HG03565 (cell line): ENCODE data around the gene BLOC1S4.
"Not testable (repeated sequence)": the region's sequence is repeated elsewhere in the genome, so short reads cannot be mapped to it uniquely, and the experiment has no call there.

Source experiments
- ATAC-seq: cut with Tn5 transposase; IDR thresholded peaks from one replicate; pipeline ENCODE4 v1.9.1; 2021; ENCODE audit warnings: mild to moderate bottlenecking, moderate library complexity; ENCODE audit not compliant: unreplicated experiment

The BLOC1S4 gene

DNA sequence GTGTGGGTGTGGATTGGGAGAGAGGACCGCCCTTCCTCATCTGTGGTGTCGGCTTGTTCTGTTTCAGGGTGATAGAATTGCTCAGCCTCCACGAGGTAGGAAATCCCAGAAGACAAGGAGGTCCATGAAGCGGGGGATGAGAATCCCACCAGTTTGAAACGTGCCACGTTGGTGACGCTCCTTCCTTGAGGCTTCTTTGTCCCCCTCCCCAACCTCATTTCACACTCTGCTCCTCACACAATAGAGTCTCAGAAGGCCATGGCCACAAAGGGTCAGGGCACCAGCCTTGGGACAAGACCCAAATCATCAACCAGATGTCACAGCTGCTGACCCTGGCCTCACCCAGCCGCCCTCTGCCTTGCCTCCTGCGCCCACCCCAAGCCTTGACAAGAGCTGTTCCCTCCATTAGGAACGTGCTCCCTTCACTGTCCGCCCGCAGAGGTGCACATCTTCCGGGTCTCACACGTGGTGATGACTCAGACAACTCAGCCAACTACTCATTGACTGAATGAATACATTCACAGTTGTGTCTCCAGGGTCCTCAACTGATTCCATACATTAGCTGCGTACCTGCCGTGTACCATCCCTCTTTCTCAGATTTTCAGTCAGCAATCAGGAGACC lies 18.3 kb downstream of the BLOC1S4 start:
- no peak for ATAC-seq

GRCh38 chr4:6739920-6740319 lies 23.9 kb downstream of the BLOC1S4 start:
- ATAC-seq = no peak

GRCh38 chr4:6740347-6740746 lies 24.4 kb downstream of the BLOC1S4 start:
- ATAC-seq = no peak

DNA sequence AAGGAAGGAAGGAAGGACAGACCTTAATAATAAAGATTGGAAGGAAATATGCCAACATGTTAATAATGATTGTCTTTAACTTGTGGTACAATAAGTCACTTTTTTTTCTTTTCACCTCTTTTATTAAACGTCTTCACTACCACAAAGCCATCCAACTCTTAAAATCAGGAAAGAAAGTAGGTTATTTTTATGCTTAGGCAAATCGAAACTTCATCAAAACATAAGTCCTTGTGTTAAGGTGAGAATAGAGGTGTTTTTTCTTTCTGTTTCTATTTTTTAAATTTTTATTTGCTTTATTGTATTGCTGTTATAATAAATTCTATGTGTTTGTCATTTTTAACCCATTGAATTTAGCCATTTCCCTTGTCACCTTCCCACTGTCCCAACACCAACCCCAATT lies 26.5 kb downstream of the BLOC1S4 start:
- no peak for ATAC-seq

DNA sequence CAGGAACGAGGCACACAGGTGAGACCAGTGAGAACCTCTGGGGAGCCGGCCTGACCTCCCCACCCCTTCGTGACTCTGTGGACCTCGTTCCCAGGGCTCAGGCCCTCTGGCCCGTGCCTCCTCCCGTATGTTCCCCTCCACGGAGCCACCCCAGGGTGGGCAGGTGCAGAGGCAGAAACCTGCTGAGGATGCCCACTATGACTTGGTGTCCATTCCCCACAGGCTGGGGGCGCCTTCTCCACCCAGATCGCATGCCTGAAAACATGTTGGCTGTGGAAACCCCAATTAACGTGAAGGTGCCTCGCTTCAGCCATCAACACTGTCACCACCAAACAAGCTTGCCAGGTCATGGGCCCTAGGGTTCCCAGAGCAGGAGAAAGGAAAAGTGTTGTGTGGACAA lies 27.0 kb downstream of the BLOC1S4 start:
- ATAC-seq = no peak

GRCh38 chr4:6746721-6747293 lies 30.8 kb downstream of the BLOC1S4 start:
- no peak for ATAC-seq

GRCh38 chr4:6747294-6748051 lies 31.5 kb downstream of the BLOC1S4 start:
- no peak for ATAC-seq

GRCh38 chr4:6748286-6748685 lies 32.3 kb downstream of the BLOC1S4 start:
- no peak for ATAC-seq

GRCh38 chr4:6749340-6750171 lies 33.6 kb downstream of the BLOC1S4 start:
- ATAC-seq = no peak

DNA sequence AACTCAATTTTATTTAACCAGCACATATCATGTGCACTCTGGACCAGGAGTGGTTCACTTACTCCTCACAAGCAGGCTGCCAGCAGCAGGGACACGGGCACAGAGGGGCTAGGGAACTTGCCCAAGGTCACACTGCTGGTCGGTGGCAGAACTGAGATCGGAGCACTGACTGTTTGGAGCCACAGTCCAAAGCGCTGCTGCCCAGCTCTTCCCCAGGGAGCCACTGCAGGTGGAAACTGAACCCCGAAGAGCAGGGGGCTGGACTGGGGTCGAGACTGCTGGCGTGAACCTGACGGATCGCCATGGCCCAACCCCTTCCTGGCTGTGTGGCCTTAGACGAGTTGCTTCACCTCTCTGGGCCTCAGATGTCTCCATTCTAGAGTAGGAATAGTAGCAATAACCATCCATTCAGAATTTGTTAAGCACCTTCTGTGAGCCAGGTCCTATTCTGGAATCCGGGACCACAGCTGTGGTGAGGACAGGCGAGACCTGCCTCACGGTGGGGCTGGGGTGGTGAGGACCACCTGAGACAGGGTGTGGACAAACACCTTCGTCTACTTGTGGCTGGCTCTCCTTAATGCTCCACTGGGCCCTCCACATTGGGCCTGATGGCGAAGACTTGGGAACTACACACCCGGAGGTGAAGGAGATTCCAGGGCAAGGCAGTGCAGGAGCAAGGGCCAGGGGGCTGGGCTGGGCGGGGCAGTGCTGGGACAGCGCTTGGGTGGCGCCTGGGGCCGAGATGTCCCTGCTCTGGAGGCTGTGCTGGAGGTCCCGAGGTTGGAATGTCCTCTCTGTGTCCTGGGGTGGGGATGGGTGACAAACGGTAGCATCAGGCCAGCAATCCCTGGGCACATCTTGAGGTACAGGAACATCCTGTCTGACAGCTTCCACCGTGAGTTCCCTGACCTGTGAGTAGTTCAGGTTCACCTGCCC lies 34.6 kb downstream of the BLOC1S4 start:
- ATAC-seq = no peak

DNA sequence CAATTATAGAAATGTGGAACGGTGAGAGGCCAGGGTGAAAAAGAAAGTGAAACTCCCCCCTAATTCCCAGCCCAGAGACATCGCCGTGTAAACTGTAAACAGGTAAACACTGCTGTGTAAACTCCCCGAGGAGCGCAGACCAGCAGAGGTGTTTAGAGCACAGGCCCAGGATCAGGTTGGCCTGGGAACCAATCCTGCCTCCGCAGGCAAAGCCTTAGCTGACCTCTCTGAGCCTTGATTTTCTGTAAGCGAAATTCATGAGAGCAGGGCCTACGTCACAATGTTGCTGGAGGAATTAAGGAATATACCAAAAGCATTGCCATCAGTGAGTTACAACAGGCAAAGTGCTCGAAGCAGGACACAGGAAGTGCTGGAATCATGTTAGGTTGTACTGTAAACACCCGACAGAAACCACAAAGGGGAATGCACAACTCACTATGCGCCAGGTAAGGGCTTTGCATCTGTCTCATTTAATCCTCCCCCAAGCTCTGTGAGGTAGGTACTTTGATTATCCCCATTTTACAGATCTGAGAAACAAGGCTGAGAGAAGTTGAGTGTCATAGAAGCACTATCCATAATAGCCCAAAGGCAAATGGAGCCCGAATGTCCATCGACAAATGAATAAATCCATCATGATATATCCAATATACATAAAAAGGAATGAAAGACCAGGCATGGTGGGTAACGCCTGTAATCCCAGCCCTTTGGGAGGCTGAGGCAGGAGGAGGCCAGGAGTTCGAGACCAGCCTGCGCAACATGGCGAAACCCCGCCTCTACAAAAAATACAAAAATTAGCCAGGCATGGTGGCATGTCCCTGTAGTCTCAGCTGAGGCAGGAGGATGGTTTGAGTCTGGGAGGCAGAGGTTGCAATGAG lies 35.9 kb downstream of the BLOC1S4 start:
- ATAC-seq = no peak

- ATAC-seq = no peak
These were observed 36.5 kb downstream of the BLOC1S4 start for GRCh38 chr4:6752486-6752829.

DNA sequence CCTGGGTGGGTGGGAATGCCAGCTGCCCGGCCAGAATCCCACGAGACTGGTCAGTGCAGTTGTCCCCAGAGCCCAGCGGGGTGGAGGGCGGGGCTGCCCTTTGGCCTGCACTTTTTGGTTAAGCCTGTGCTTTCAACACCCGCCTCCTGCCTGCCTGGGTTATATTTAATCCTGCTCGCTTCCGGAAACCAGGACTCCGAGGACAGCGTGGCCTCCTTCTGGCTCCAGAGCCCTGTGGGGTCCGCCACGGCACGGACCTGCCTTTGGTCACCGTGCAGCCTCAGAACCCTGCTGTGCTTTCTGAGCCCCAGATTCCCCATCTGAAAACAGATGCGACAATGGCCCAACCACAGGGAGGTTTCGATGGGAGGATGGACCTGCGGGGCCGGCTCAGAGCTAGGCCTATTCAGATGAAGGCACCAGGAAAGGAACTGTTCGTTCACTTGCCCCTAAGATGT lies 37.2 kb downstream of the BLOC1S4 start:
- ATAC-seq = no peak

DNA sequence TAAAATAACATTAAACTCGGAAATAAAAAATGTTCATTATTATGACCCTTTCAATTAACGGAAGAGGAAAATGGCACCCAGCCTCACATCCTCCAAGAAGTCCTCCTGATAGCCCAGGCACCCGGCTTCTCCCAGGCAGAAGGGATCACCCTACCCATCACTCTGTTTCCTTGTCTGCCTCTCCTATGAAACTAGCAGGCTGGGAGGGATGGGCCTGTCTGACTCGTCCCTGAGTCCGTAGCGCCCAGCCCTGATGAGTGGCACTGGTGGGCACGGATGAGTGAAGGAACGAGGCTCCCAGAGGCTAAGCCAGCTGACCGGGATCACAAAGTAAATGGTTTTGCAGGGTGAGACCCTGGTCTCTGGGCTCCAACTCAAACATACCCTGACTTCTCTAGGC lies 37.9 kb downstream of the BLOC1S4 start:
- ATAC-seq = no peak

- ATAC-seq = no peak
These were observed 38.6 kb downstream of the BLOC1S4 start for GRCh38 chr4:6754481-6755087.

DNA sequence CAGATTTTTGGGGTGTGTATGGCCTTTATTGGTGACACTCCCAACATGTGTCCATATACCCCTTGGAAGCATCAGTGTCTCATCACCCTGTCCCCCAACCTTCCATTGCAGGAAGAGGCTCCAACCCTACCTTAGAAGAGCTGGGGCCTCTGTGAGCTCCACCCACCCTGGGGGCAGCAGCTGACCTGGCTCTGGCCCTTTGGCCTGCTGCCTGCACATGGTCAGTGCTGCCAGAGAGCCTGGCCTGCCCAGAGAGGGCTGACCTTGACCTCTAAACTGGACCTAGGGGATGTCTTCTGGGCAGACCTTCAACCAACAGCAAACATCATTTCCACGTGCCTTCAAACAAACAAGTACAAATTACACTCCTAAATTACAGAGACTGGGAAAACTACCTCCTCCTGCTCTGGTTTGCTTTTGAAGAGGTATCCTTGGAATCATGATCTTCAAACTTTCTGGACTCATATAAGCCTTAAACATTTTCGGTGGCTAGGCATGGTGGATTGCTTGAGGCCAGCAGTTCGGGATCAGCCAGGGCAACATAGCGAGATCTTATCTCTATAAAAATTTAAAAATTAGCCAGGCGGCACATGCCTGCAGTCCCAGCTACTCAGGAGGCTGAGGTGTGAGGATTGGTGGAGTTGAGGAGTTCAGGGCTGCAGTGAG lies 39.2 kb downstream of the BLOC1S4 start:
- ATAC-seq = no peak

GRCh38 chr4:6756345-6756744 lies 40.4 kb downstream of the BLOC1S4 start:
- ATAC-seq = not testable (repeated sequence)

GRCh38 chr4:6758728-6759127 lies 42.8 kb downstream of the BLOC1S4 start:
- ATAC-seq = no peak
